Loucy (cell line): ENCODE data around the gene AP1S1.

ENCODE experiments used
- CTCF ChIP-seq: fragments of 200-600 bp; sonication (generic); conservative IDR thresholded peaks from 2 replicates; pipeline ENCODE4 v1.5.1; 2014; ENCODE audit warnings: mild to moderate bottlenecking, antibody characterized with exemption, low read length
- EZH2phosphoT487 ChIP-seq: fragments of 200-600 bp; IDR thresholded peaks from 2 replicates; pipeline ENCODE4 v1.6.1; 2018; ENCODE audit warnings: antibody characterized with exemption, mild to moderate bottlenecking, moderate library complexity, borderline replicate concordance

GRCh38 chr7:101205901-101206664, 51.8 kb downstream of the AP1S1 start:
- TF ChIP-seq CTCF: no peak
- TF ChIP-seq EZH2phosphoT487: no peak
